ENCODE measurements around the gene NEO1. TPM values are rescaled to one million over a fixed set of nuclear protein-coding genes. Genes with fewer than 3 reads are reported as not detected.

NEO1 gene
- polyA plus RNA-seq, 2 of the 4 experiments (the other 2 are of a cell fraction) = 29.1 to 30.3 TPM

DNA sequence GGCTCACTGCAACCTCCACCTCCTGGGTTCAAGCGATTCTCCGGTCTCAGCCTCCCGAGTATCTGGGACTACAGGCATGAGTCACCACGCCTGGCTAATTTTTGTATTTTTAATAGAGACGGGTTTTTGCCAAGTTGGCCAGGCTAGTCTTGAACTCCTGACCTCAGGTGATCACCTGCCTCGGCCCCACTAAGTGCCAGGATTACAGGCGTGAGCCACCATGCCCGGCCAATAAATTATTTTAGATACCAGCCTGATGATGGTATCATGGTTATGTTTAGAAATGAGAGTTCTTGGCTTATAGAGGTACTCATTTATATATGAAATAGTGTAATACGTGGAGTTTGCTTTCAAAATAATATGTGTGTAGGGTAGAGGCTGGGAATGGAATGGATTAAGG lies 119.4 kb downstream of the NEO1 start (continued):
- TF ChIP-seq NPAS2 (CRISPR knock-in tag; IDR thresholded peaks at IDR 0.05; ENCODE audit: borderline replicate concordance) = no peak

DNA sequence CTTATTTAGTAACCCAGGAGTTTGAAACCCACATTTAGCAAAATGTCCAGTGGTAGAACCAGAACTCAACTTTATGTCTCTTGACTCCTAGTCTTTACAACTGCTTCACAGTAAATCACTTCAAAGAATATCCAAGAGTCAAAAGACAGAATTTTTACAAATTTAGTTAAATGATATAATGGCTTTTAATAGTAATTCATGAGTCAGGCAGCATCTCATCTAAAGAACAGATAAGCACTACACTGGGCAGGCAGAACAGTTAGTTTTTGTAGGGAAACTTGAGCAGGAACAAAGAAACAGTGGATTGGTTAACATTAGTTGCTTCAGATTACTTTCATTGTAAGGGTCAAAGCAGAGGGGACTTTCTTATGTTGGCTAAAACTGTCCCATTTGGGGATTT lies 120.2 kb downstream of the NEO1 start:
- H3K9me3 ChIP-seq = no peaks in the 10 kb centered on the region
- H3K27ac ChIP-seq = no peak overlapping the region
- ChIA-PET POLR2A (no interaction called here), CTCF (no interaction called here)
- H3K4me1 ChIP-seq = no peaks in the 10 kb centered on the region
- TF ChIP-seq, protein P1, sequence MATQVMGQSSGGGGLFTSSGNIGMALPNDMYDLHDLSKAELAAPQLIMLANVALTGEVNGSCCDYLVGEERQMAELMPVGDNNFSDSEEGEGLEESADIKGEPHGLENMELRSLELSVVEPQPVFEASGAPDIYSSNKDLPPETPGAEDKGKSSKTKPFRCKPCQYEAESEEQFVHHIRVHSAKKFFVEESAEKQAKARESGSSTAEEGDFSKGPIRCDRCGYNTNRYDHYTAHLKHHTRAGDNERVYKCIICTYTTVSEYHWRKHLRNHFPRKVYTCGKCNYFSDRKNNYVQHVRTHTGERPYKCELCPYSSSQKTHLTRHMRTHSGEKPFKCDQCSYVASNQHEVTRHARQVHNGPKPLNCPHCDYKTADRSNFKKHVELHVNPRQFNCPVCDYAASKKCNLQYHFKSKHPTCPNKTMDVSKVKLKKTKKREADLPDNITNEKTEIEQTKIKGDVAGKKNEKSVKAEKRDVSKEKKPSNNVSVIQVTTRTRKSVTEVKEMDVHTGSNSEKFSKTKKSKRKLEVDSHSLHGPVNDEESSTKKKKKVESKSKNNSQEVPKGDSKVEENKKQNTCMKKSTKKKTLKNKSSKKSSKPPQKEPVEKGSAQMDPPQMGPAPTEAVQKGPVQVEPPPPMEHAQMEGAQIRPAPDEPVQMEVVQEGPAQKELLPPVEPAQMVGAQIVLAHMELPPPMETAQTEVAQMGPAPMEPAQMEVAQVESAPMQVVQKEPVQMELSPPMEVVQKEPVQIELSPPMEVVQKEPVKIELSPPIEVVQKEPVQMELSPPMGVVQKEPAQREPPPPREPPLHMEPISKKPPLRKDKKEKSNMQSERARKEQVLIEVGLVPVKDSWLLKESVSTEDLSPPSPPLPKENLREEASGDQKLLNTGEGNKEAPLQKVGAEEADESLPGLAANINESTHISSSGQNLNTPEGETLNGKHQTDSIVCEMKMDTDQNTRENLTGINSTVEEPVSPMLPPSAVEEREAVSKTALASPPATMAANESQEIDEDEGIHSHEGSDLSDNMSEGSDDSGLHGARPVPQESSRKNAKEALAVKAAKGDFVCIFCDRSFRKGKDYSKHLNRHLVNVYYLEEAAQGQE (IDR thresholded peaks at IDR 0.05) = no peak
- no peak for TF ChIP-seq RARB (CRISPR knock-in tag; IDR thresholded peaks at IDR 0.05)
- TF ChIP-seq JUNB (IDR thresholded peaks at IDR 0.05) = no peak
- TF ChIP-seq HOXA7 (CRISPR knock-in tag; IDR thresholded peaks at IDR 0.05) = no peak
- no peak for TF ChIP-seq POLR2AphosphoS2 (conservative IDR thresholded peaks at IDR 0.05; ENCODE audit: low read length)
- TF ChIP-seq HOXB13 (CRISPR knock-in tag; IDR thresholded peaks at IDR 0.05; ENCODE audit: low read depth) = no peak
- TF ChIP-seq, protein P2, sequence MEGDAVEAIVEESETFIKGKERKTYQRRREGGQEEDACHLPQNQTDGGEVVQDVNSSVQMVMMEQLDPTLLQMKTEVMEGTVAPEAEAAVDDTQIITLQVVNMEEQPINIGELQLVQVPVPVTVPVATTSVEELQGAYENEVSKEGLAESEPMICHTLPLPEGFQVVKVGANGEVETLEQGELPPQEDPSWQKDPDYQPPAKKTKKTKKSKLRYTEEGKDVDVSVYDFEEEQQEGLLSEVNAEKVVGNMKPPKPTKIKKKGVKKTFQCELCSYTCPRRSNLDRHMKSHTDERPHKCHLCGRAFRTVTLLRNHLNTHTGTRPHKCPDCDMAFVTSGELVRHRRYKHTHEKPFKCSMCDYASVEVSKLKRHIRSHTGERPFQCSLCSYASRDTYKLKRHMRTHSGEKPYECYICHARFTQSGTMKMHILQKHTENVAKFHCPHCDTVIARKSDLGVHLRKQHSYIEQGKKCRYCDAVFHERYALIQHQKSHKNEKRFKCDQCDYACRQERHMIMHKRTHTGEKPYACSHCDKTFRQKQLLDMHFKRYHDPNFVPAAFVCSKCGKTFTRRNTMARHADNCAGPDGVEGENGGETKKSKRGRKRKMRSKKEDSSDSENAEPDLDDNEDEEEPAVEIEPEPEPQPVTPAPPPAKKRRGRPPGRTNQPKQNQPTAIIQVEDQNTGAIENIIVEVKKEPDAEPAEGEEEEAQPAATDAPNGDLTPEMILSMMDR (IDR thresholded peaks at IDR 0.05) = no peak
- no peak for TF ChIP-seq RNF2 (IDR thresholded peaks at IDR 0.05; ENCODE audit: borderline replicate concordance, low read depth)
- no peak for TF ChIP-seq CHD2 (IDR thresholded peaks at IDR 0.05; ENCODE audit: low read length, partially characterized antibody)
- TF ChIP-seq, protein P3, sequence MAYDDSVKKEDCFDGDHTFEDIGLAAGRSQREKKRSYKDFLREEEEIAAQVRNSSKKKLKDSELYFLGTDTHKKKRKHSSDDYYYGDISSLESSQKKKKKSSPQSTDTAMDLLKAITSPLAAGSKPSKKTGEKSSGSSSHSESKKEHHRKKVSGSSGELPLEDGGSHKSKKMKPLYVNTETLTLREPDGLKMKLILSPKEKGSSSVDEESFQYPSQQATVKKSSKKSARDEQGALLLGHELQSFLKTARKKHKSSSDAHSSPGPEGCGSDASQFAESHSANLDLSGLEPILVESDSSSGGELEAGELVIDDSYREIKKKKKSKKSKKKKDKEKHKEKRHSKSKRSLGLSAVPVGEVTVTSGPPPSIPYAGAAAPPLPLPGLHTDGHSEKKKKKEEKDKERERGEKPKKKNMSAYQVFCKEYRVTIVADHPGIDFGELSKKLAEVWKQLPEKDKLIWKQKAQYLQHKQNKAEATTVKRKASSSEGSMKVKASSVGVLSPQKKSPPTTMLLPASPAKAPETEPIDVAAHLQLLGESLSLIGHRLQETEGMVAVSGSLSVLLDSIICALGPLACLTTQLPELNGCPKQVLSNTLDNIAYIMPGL (CRISPR knock-in tag; IDR thresholded peaks at IDR 0.05; ENCODE audit: borderline replicate concordance) = no peak
- TF ChIP-seq, protein P4, sequence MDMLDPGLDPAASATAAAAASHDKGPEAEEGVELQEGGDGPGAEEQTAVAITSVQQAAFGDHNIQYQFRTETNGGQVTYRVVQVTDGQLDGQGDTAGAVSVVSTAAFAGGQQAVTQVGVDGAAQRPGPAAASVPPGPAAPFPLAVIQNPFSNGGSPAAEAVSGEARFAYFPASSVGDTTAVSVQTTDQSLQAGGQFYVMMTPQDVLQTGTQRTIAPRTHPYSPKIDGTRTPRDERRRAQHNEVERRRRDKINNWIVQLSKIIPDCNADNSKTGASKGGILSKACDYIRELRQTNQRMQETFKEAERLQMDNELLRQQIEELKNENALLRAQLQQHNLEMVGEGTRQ (IDR thresholded peaks at IDR 0.05) = no peak
- no peak for TF ChIP-seq FOXS1 (CRISPR knock-in tag; IDR thresholded peaks at IDR 0.05)
- TF ChIP-seq CBX2 (IDR thresholded peaks at IDR 0.05; ENCODE audit: borderline replicate concordance, low read depth) = no peak
- TF ChIP-seq, protein P5, sequence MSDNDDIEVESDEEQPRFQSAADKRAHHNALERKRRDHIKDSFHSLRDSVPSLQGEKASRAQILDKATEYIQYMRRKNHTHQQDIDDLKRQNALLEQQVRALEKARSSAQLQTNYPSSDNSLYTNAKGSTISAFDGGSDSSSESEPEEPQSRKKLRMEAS (IDR thresholded peaks at IDR 0.05) = no peak
- TF ChIP-seq NFE2L2 (conservative IDR thresholded peaks at IDR 0.05; ENCODE audit: low read length) = no peak
- TF ChIP-seq MAZ (IDR thresholded peaks at IDR 0.05; ENCODE audit: borderline replicate concordance, low read depth, low read length) = no peak
- no peak for TF ChIP-seq HDAC2 (IDR thresholded peaks at IDR 0.05)
- TF ChIP-seq RCOR1 (IDR thresholded peaks at IDR 0.05; ENCODE audit: low read depth, low read length) = no peak
- TF ChIP-seq ZNF302 (CRISPR knock-in tag; IDR thresholded peaks at IDR 0.05) = no peak
- TF ChIP-seq JUN (IDR thresholded peaks at IDR 0.05) = no peak
- no peak overlapping the region for H3K4me2 ChIP-seq
- no peak overlapping the region for H3K4me3 ChIP-seq
- DNase-seq (ENCODE audit: low read depth in 1 of 2, low spot score in 1 of 2) (no peak), ATAC-seq (no peak), FAIRE-seq (no peak)
